T-helper 2 cell treated with Interferon-gamma antibody and Interleukin-4, amounts not matched to agents 5 μg/mL and 100 μg/mL, for 36 hours (primary cell): ENCODE data around the gene NCAPG2.

Experiments used
- DNase-seq: peaks from one replicate; pipeline ENCODE4 v3.0.0; 2021; ENCODE audit warnings: low spot score
- H3K27ac Mint-ChIP-seq: one replicate; pipeline ENCODE4 v1.8.0; 2021; ENCODE audit warnings: mild to moderate bottlenecking, mixed read lengths
- H3K27me3 Mint-ChIP-seq: one replicate; pipeline ENCODE4 v1.8.0; 2021; ENCODE audit warnings: low read depth, mixed read lengths
- H3K36me3 Mint-ChIP-seq: one replicate; pipeline ENCODE4 v1.8.0; 2021; ENCODE audit warnings: low read depth, mixed read lengths
- H3K4me1 Mint-ChIP-seq: one replicate; pipeline ENCODE4 v1.8.0; 2021; ENCODE audit warnings: low read depth, mixed read lengths
- H3K4me3 Mint-ChIP-seq: one replicate; pipeline ENCODE4 v1.8.0; 2022; ENCODE audit warnings: mild to moderate bottlenecking, moderate library complexity, mixed read lengths
- H3K9me3 Mint-ChIP-seq: one replicate; pipeline ENCODE4 v1.8.0; 2021; ENCODE audit warnings: mixed read lengths

Gene NCAPG2, protein sequence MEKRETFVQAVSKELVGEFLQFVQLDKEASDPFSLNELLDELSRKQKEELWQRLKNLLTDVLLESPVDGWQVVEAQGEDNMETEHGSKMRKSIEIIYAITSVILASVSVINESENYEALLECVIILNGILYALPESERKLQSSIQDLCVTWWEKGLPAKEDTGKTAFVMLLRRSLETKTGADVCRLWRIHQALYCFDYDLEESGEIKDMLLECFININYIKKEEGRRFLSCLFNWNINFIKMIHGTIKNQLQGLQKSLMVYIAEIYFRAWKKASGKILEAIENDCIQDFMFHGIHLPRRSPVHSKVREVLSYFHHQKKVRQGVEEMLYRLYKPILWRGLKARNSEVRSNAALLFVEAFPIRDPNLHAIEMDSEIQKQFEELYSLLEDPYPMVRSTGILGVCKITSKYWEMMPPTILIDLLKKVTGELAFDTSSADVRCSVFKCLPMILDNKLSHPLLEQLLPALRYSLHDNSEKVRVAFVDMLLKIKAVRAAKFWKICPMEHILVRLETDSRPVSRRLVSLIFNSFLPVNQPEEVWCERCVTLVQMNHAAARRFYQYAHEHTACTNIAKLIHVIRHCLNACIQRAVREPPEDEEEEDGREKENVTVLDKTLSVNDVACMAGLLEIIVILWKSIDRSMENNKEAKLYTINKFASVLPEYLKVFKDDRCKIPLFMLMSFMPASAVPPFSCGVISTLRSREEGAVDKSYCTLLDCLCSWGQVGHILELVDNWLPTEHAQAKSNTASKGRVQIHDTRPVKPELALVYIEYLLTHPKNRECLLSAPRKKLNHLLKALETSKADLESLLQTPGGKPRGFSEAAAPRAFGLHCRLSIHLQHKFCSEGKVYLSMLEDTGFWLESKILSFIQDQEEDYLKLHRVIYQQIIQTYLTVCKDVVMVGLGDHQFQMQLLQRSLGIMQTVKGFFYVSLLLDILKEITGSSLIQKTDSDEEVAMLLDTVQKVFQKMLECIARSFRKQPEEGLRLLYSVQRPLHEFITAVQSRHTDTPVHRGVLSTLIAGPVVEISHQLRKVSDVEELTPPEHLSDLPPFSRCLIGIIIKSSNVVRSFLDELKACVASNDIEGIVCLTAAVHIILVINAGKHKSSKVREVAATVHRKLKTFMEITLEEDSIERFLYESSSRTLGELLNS

DNA sequence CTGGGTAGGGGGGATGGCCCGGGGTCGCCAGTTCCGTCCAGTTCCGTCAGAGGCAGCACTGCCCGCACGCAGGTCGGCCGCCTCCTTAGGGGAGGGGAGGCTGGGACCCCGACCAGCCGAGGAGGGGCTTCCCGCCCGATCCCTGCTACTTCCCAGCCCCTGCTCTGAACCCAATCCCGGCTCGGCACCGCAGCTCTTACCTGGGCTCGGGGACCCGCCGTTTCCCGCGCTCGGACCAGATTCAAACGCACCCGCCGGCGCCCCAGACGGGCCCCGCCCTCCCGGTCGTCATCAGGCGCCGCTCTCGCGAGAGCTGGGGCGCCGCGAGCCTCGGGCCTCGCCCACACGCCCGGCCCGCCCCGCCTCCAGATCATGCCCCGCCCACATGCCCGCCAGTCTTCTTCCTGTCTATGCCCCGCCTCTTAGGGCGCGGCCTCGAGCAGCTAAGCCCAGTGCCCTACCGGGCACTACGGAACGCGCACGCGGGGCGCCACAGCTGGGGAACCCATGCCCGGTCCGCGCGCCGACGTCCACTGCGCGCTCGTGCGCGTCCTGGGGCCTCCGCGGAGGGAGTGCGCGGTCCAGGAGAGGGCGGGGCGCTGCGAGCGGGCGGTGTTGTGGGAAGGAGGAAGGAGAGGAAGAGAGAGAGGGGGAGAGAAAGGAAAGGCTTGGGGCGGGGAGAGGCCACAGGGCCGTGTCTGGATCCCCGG, at the start of gene NCAPG2:
Gene NCAPG2 (minus strand): TSS at position 281 of the 710 bp plus-strand sequence. CDS start 2,905 bp downstream, outside the sequence.
- peak; percentile 97 for DNase-seq
- Mint-ChIP-seq H3K36me3 (peaks cover 44% of the 10 kb centered on the region), H3K4me1 (peaks cover 41% of the 10 kb centered on the region), H3K4me3 (peak within 1 kb of the TSS; percentile 97), H3K27me3 (no peaks in the 10 kb centered on the region), H3K27ac (peak within 1 kb of the TSS; percentile 93), H3K9me3 (no peaks in the 10 kb centered on the region)

DNA sequence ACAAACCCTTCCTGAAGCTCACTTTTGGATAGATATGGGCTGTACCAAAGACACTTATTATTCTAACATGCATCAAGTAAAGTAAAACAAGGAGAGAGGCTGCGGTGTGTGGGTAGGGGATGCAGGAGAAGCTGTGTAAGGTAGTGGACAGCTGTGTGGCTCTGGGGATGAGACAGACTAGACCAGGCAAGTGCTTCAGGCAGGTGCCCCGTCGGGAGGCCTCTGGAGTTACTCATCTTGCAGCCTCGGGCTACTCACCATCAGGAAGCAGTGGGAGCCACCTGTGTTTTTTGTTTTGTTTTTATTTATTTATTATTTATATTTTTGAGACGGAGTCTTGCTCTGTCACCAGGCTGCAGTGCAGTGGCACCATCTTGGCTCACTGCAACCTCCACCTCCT, 49.3 kb upstream of the NCAPG2 start:
- Mint-ChIP-seq H3K27me3 (no peaks in the 10 kb centered on the region), H3K36me3 (peaks cover 46% of the 10 kb centered on the region), H3K4me3 (no peak overlapping the region), H3K4me1 (no peaks in the 10 kb centered on the region), H3K9me3 (no peaks in the 10 kb centered on the region), H3K27ac (no peak overlapping the region)
- no peak for DNase-seq

DNA sequence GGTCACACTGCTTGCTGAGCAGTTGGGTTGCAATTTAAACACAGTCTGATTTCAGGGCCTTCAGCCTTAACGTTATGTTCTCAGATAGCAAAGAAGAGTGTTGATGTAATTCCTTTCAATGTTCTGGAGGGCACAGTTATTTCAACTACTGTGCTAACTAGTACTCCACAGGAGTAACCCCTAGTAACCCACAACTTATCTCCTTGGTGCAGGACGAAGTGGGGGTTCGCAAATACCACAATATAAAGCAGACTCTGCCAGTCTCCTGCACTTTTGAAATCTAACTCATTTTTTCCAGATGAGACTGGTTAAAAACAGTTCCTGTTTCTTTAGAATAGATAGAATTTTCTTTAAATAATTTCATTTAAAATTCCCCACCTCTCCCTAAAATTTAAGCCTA, 47.1 kb upstream of the NCAPG2 start:
- Mint-ChIP-seq H3K27ac (no peak overlapping the region), H3K36me3 (peaks cover 37% of the 10 kb centered on the region), H3K9me3 (no peaks in the 10 kb centered on the region), H3K4me3 (no peak overlapping the region), H3K4me1 (peaks cover 2% of the 10 kb centered on the region), H3K27me3 (no peaks in the 10 kb centered on the region)
- DNase-seq: no peak

DNA sequence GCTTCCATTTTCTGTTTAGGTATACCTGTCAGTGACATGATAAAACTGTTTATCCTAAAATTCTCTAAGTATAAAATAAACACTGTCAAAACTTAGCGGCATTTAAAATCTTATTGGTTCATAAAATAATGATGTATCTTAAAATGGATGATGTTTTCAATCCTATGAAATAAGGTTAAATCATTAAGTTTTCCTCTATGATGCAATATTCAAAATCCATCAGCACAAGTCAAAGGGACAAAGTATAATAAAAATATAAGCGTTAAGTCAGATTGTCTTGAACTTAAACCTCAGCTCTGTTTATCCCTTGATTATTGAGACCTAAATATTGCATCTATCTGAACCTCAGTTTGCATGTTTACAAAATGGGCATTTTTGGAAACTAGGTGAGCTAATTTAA, 46.6 kb upstream of the NCAPG2 start:
- Mint-ChIP-seq H3K27ac (no peak overlapping the region), H3K9me3 (no peaks in the 10 kb centered on the region)

DNA sequence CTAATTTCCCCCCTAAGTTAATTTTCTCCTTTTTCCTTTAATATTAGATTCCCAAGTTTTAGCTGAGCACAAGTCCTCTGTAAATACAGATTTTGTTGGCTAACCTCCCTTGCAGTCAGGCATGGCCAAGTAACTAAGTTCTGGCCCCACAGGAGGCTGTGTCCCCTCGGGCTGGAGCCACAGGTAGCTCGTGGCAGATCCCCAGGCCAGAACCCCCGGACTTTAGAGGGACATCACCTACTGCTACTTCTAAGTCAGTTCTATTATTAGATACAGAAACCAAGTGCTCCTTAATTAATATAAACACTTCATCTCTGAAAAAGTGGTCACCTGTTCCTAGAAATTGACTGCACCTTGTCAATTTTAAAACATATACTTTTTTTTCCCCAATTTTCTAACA, 46.1 kb upstream of the NCAPG2 start:
- DNase-seq: no peak
- peaks cover 41% of the 10 kb centered on the region for H3K36me3 Mint-ChIP-seq
- H3K27me3 Mint-ChIP-seq: no peaks in the 10 kb centered on the region
- no peak overlapping the region for H3K4me3 Mint-ChIP-seq
- peaks cover 2% of the 10 kb centered on the region for H3K4me1 Mint-ChIP-seq
- no peak overlapping the region for H3K27ac Mint-ChIP-seq
- H3K9me3 Mint-ChIP-seq: no peaks in the 10 kb centered on the region

More for the DNA sequence above, 46.6 kb upstream of the NCAPG2 start:
- Mint-ChIP-seq H3K4me3 (no peak overlapping the region), H3K4me1 (peaks cover 2% of the 10 kb centered on the region), H3K27me3 (no peaks in the 10 kb centered on the region), H3K36me3 (peaks cover 40% of the 10 kb centered on the region)
- no peak for DNase-seq

DNA sequence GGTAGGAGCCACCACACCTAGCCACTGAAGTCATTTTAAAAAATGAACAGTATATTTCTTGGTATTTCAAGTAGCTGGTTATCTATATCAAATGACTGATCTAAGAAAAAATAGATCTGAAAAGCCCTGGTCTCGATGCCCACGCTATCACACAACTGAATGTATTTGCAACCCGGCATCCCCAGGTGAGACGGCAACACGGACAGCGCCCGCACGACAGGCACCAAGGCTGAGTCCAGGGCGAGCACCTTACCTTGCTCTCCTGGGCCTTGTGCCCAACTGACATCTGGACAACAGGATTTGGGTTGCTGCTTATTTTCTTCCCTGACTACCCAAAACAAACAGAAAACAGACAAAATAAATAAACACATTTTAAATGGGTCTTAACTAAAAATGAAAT, 44.8 kb upstream of the NCAPG2 start:
- Mint-ChIP-seq H3K9me3 (no peaks in the 10 kb centered on the region), H3K36me3 (peaks cover 40% of the 10 kb centered on the region)

DNA sequence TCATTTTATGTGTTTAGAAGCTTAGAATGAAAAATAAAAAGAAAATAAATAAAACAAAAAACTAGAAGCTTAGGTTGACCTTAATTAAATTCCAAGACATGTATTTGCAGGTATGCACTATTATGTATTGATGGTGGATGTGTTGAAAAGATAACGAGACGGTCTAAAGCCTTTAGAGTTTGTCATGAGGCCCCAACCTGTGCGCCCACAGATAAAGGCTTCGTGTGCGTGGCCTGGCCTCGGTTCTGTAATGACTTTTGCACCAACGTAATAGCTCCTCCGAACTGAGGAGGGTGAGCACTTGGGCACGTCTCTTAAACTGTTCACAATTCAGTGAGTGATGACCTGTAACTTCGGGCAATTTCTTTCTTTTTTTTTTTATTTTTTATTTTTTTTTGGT, 43.7 kb upstream of the NCAPG2 start:
- DNase-seq: no peak
- peaks cover 44% of the 10 kb centered on the region for H3K36me3 Mint-ChIP-seq
- no peak overlapping the region for H3K4me3 Mint-ChIP-seq
- no peaks in the 10 kb centered on the region for H3K9me3 Mint-ChIP-seq
- H3K4me1 Mint-ChIP-seq: peaks cover 2% of the 10 kb centered on the region
- H3K27me3 Mint-ChIP-seq: no peaks in the 10 kb centered on the region
- no peak overlapping the region for H3K27ac Mint-ChIP-seq

More for the DNA sequence above, 44.8 kb upstream of the NCAPG2 start:
- Mint-ChIP-seq H3K4me1 (peaks cover 2% of the 10 kb centered on the region), H3K27me3 (no peaks in the 10 kb centered on the region), H3K27ac (no peak overlapping the region), H3K4me3 (no peak overlapping the region)
- no peak for DNase-seq

DNA sequence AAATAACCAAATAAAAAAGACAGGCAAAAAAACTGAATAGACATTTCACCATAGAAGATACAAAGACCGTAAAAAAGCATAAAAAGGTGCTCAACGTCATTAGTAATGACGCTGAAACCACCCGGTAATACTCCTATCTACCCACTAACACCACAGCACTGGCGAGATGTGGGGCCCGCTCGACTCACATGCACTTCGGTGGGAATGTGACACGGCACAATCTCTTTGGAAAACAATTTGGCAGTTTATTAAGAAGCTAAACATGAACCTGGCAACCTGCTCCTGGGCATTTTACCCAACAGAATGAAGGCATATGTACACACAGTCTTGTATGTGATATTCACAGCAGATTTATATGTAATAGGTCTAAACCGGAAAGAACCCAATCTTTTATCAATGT, 42.8 kb upstream of the NCAPG2 start:
- DNase-seq: no peak
- Mint-ChIP-seq H3K27me3 (no peaks in the 10 kb centered on the region), H3K27ac (no peak overlapping the region), H3K4me1 (peaks cover 2% of the 10 kb centered on the region), H3K9me3 (no peaks in the 10 kb centered on the region), H3K4me3 (no peak overlapping the region), H3K36me3 (peaks cover 51% of the 10 kb centered on the region)

DNA sequence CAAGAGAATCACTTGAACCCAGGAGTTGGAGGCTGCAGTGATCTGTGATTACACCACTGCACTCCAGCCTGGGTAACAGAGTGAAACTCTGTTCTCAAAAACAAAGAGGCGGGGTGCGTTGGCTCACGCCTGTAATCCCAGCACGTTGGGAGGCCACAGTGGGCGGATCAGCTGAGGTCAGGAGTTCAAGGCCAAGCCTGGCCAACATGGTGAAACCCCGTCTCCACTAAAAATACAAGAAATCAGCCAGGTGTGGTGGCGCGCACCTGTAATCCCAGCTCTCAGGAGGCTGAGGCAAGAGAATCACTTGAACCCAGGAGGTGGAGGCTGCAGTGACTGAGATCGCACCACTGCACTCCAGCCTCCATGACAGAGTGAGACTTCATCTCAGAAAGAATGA, 42.4 kb upstream of the NCAPG2 start:
- Mint-ChIP-seq H3K27me3 (no peaks in the 10 kb centered on the region), H3K4me1 (peaks cover 2% of the 10 kb centered on the region), H3K36me3 (peaks cover 55% of the 10 kb centered on the region), H3K27ac (no peak overlapping the region), H3K9me3 (no peaks in the 10 kb centered on the region), H3K4me3 (no peak overlapping the region)
- no peak for DNase-seq

DNA sequence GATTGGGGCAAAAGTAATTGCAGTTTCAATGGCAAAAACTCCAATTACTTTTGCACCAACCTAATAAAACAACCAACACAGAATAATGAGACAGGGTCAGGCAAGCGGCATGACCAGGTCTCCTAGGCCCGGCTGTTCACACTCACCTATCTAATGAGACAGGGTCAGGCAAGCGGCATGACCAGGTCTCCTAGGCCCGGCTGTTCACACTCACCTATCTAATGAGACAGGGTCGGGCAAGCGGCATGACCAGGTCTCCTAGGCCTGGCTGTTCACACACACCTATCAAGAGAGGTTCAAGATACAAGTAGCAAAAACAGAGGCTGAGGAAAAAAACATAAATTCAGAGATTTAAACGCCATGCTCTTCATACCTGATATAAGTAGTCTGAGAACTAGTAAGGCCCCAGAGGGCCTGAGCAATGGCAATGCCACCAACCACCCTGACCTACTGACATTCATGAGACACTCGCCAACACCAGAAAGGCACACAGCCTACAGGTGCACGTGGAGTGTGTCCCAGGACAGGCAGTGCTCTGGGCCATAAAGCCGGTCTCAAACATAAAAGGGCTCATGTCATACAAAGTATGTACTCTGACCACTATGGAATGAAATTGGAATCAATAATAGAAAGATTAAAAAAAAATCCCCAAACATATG, 40.6 kb upstream of the NCAPG2 start:
- Mint-ChIP-seq H3K27me3 (no peaks in the 10 kb centered on the region), H3K36me3 (peaks cover 65% of the 10 kb centered on the region), H3K4me1 (peaks cover 2% of the 10 kb centered on the region), H3K27ac (no peak overlapping the region), H3K4me3 (no peak overlapping the region), H3K9me3 (no peaks in the 10 kb centered on the region)
- DNase-seq: no peak

DNA sequence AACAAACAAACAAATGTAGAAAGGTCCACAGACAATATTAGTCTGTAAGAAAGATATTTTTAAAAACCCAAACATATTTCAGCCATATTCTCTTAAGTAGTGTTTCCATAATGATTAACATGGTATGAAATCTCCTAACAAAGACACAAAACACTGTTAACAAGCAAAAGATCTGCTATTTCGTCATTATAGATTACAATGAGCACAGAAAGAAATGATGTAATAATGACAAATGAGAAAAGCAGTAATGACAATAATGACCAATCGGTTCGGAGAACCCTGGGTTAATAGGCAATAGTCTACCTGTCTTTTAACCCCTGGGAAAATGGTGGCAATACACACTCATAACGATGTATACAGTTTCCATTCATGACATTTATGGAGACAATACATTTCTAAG, 39.5 kb upstream of the NCAPG2 start:
- Mint-ChIP-seq H3K27ac (no peak overlapping the region), H3K27me3 (no peaks in the 10 kb centered on the region), H3K9me3 (no peaks in the 10 kb centered on the region), H3K36me3 (peaks cover 62% of the 10 kb centered on the region), H3K4me3 (no peak overlapping the region), H3K4me1 (peaks cover 2% of the 10 kb centered on the region)
- no peak for DNase-seq

DNA sequence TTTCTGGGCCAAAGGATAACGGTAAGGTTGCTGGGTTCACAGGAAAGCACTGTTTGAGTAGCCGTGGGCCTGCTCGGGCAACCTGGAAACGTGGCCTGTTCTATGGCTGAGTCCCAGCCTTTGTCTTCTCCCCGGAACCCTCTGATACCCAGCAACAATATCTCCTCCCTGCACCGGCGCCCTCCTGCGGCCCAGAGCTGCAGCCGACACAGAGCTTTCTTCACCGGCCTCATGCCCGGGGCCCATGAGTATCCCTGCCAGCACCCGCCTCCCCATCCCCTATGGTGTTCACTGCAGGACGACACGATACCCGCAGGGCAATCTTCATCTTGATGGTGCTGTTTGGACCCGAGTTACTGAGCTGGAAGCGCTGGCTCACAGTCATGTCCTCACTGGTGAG, 38.6 kb upstream of the NCAPG2 start:
- Mint-ChIP-seq H3K9me3 (no peaks in the 10 kb centered on the region), H3K4me3 (no peak overlapping the region), H3K27me3 (no peaks in the 10 kb centered on the region), H3K27ac (no peak overlapping the region), H3K4me1 (peaks cover 2% of the 10 kb centered on the region), H3K36me3 (peaks cover 70% of the 10 kb centered on the region)
- DNase-seq: no peak
